K562 (cell line): ENCODE measurements around the gene HINT2. TPM values are rescaled to one million over a fixed set of nuclear protein-coding genes. Genes with fewer than 3 reads are reported as not detected.
A peak's percentile ranks its signal among the peaks of the same experiment; 100 is the strongest.

ENCODE experiments used
- ETS1 ChIP-seq: conservative IDR thresholded peaks from 2 replicates; pipeline ENCODE4 v1.6.1; 2011; ENCODE audit warnings: low read depth, mild to moderate bottlenecking, low read length; ENCODE audit not compliant: control insufficient read depth
- GABPB1 ChIP-seq: sonication (generic); formaldehyde crosslinking; IDR thresholded peaks from 2 replicates; pipeline ENCODE4 v1.8.0; 2022; ENCODE audit warnings: mild to moderate bottlenecking, missing genetic modification reagents
- MBD1 ChIP-seq: fragments of 250-450 bp; sonication (Bioruptor Pico); IDR thresholded peaks from 2 replicates; pipeline ENCODE4 v1.8.0; 2022; ENCODE audit warnings: inconsistent platforms
- NRF1 ChIP-seq, 2 experiments: fragments of 450-650 bp; IDR thresholded peaks in 1 of 2; conservative IDR thresholded peaks in 1 of 2; 2 replicates each; pipeline ENCODE4 v1.6.1; 2014; ENCODE audit warnings: mild to moderate bottlenecking in 2 of 2
- POLR2AphosphoS2 ChIP-seq: IDR thresholded peaks from 2 replicates; pipeline ENCODE4 v1.6.1; 2012; ENCODE audit warnings: low read length, improper control_type of control experiment
- polyA plus RNA-seq, 8 experiments: library from polyadenylated mRNA; depleted of rRNA in 4 of 8; stranded (reverse) in 5 of 8; unstranded in 3 of 8; fragments of >200 nt; fragmentation: Nextera tagmentation in 2 of 8; fragmentation: Illumina TruSeq in 1 of 8; extraction: Ambion mirVana in 2 of 8; extraction: Trizol in 1 of 8; gene quantifications; 2 replicates each; pipeline versions ENCODE4 v1.2.1 to v1.2.3, GENCODE V29; 2011 to 2014; ENCODE audit warnings: inconsistent platforms in 1 of 8, missing spikeins in 1 of 8
- total RNA-seq, 7 experiments: library from RNA; depleted of rRNA in 6 of 7; stranded (reverse); fragments of >200 nt in 6 of 7; fragmentation: Illumina TruSeq in 2 of 7; extraction: Trizol in 2 of 7; gene quantifications; 2 replicates each; pipeline versions ENCODE4 v1.2.1 to v1.2.3, GENCODE V29; 2011 to 2021; ENCODE audit warnings: low replicate concordance in 1 of 7
- TF ChIP-seq, protein P1 (sequence below): sonication (generic); formaldehyde crosslinking; IDR thresholded peaks from 2 replicates; pipeline ENCODE4 v1.9.0; 2022; ENCODE audit warnings: mild to moderate bottlenecking, missing genetic modification reagents

HINT2 gene
- total and polyA plus RNA-seq, 9 of the 15 experiments (the other 6 are each of a cell fraction or from before 2014, with no cell fraction given): 5.6 to 44.1 (median 27.9) TPM

GRCh38 chr9:35812025-35812602 is 2.7 kb downstream of the HINT2 start, which contains the start of gene SPAG8 (continued):
- peak; percentile 84; the same call in 1 of the 2 replicates for TF ChIP-seq ETS1
- peak; percentile 96 for TF ChIP-seq GABPB1 (CRISPR knock-in tag)
- TF ChIP-seq, protein P1, sequence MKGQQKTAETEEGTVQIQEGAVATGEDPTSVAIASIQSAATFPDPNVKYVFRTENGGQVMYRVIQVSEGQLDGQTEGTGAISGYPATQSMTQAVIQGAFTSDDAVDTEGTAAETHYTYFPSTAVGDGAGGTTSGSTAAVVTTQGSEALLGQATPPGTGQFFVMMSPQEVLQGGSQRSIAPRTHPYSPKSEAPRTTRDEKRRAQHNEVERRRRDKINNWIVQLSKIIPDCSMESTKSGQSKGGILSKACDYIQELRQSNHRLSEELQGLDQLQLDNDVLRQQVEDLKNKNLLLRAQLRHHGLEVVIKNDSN (CRISPR knock-in tag): peak; percentile 65
- peak; percentile 92 to 94 for TF ChIP-seq NRF1 (conservative IDR thresholded peaks at IDR 0.05 in 1 of 2, IDR thresholded peaks at IDR 0.05 in 1 of 2)
- no peak for TF ChIP-seq MBD1
- TF ChIP-seq POLR2AphosphoS2: 0 out of 2 replicates have a peak, but pooled peaks have one; percentile 45
- TF ChIP-seq, all 486 proteins: peak for 55
